ENCODE data around the gene DRAM1.

The DRAM1 gene

DNA sequence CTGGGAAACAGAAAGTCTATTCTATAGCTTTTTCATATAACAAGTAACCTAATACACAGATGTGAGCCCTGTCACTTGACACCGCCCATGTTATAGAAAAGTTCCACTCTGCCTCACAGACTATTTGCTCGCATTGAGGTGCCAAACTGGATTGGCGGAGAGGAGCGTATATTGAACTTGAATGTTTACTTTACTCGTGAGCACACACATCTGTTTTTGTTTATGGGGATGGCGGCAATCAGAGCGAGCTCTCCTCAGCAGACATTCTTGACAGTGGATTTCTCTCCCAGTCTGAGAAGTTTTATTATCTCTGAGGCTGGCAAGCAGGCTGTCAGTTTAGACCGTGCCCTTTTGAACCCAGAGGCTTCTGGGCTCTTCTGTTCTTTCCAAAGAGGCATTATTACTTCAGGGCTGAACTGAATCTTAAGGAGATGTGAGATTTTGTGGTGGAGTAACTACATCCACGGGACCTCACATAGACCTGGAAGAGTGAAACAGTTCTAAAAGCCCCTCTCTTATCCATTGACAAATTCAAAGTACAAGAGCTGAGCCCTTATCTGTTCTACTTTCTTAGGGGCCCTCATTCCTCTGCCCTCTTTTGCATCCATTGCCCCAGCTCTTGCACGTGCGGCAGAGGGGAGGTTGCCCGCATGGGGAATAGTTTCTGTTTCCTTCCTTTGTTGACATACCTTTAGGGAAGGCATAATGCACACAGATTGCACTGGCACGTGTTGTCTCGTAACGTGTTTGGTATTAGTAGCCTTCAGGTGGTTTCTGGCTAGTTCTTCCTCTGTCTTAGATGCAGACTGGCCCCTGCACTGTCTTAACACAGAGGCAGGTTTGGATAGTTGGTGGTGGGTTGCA, 68.2 kb downstream of the DRAM1 start:
- no peak for DNase-seq (ENCODE audit: low read depth in 1 of 2, low spot score in 1 of 2)
- Histone ChIP-seq H3K27ac (replicated peaks) (no peak overlapping the region), H3K4me3 (replicated peaks; ENCODE audit: insufficient read depth, low read length) (no peak overlapping the region), H3K27me3 (ENCODE audit: insufficient read depth, poor library complexity, severe bottlenecking) (no peaks in the 10 kb centered on the region)
- TF ChIP-seq POLR2AphosphoS5 (IDR thresholded peaks at IDR 0.05; ENCODE audit: low read depth) (no peak), GABPA (IDR thresholded peaks at IDR 0.05; ENCODE audit: low read depth) (no peak), SPI1 (IDR thresholded peaks at IDR 0.05; ENCODE audit: borderline replicate concordance, low read depth) (no peak)
- TF ChIP-seq, protein P1, sequence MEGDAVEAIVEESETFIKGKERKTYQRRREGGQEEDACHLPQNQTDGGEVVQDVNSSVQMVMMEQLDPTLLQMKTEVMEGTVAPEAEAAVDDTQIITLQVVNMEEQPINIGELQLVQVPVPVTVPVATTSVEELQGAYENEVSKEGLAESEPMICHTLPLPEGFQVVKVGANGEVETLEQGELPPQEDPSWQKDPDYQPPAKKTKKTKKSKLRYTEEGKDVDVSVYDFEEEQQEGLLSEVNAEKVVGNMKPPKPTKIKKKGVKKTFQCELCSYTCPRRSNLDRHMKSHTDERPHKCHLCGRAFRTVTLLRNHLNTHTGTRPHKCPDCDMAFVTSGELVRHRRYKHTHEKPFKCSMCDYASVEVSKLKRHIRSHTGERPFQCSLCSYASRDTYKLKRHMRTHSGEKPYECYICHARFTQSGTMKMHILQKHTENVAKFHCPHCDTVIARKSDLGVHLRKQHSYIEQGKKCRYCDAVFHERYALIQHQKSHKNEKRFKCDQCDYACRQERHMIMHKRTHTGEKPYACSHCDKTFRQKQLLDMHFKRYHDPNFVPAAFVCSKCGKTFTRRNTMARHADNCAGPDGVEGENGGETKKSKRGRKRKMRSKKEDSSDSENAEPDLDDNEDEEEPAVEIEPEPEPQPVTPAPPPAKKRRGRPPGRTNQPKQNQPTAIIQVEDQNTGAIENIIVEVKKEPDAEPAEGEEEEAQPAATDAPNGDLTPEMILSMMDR (IDR thresholded peaks at IDR 0.05; ENCODE audit: insufficient read depth, low read length) = no peak
- TF ChIP-seq, protein P2, sequence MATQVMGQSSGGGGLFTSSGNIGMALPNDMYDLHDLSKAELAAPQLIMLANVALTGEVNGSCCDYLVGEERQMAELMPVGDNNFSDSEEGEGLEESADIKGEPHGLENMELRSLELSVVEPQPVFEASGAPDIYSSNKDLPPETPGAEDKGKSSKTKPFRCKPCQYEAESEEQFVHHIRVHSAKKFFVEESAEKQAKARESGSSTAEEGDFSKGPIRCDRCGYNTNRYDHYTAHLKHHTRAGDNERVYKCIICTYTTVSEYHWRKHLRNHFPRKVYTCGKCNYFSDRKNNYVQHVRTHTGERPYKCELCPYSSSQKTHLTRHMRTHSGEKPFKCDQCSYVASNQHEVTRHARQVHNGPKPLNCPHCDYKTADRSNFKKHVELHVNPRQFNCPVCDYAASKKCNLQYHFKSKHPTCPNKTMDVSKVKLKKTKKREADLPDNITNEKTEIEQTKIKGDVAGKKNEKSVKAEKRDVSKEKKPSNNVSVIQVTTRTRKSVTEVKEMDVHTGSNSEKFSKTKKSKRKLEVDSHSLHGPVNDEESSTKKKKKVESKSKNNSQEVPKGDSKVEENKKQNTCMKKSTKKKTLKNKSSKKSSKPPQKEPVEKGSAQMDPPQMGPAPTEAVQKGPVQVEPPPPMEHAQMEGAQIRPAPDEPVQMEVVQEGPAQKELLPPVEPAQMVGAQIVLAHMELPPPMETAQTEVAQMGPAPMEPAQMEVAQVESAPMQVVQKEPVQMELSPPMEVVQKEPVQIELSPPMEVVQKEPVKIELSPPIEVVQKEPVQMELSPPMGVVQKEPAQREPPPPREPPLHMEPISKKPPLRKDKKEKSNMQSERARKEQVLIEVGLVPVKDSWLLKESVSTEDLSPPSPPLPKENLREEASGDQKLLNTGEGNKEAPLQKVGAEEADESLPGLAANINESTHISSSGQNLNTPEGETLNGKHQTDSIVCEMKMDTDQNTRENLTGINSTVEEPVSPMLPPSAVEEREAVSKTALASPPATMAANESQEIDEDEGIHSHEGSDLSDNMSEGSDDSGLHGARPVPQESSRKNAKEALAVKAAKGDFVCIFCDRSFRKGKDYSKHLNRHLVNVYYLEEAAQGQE (IDR thresholded peaks at IDR 0.05; ENCODE audit: insufficient replicate concordance, low read depth) = no peak

DNA sequence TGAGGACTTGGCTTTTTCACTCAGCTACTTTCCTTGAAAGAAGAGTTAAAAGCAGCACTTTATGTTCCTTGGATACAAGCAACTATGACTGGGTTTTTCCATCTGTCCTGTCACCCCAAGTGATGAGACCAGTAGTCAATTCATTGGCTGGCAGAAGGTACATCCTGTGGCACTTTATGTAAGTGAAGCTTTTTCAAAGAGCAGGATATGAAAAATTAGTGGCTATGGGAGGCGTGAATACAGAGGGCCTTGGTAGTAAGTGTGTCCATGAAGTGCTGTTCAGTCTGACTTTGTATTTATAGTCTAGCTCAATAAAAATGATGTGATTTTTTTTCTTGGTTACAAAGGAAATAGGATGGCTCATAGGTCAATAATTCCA, 68.8 kb downstream of the DRAM1 start:
- DNase-seq (ENCODE audit: low read depth in 1 of 2, low spot score in 1 of 2) = no peak
- Histone ChIP-seq H3K27ac (replicated peaks) (no peak overlapping the region), H3K27me3 (ENCODE audit: insufficient read depth, poor library complexity, severe bottlenecking) (no peaks in the 10 kb centered on the region), H3K4me3 (replicated peaks; ENCODE audit: insufficient read depth, low read length) (no peak overlapping the region)
- TF ChIP-seq SPI1 (IDR thresholded peaks at IDR 0.05; ENCODE audit: borderline replicate concordance, low read depth) = no peak
- no peak for TF ChIP-seq POLR2AphosphoS5 (IDR thresholded peaks at IDR 0.05; ENCODE audit: low read depth)
- no peak for TF ChIP-seq GABPA (IDR thresholded peaks at IDR 0.05; ENCODE audit: low read depth)
- TF ChIP-seq, protein P1 (IDR thresholded peaks at IDR 0.05; ENCODE audit: insufficient read depth, low read length) = no peak
- TF ChIP-seq, protein P2 (IDR thresholded peaks at IDR 0.05; ENCODE audit: insufficient replicate concordance, low read depth) = no peak

DNA sequence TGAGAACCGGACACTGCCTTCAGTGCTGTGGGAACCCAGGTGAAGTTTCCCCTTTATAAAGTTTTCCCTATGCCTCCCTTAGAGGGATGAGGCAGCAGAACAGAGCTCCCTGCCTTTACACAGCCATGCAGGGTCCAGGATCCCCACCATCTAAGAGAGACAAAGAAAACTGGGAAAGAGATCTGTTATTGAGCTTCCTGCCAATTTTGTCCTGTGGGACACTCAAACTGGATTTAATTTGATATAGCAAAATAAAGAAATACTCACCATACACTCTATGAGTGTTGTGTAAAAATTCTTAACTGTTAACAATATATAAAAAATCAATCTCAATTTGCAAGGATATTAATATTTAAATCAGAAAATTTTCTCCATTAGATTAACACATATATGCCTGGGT, 69.9 kb downstream of the DRAM1 start:
- Histone ChIP-seq H3K27me3 (ENCODE audit: insufficient read depth, poor library complexity, severe bottlenecking) (no peaks in the 10 kb centered on the region), H3K4me3 (replicated peaks; ENCODE audit: insufficient read depth, low read length) (no peak overlapping the region), H3K27ac (replicated peaks) (no peak overlapping the region)
- no peak for TF ChIP-seq GABPA (IDR thresholded peaks at IDR 0.05; ENCODE audit: low read depth)
- no peak for TF ChIP-seq SPI1 (IDR thresholded peaks at IDR 0.05; ENCODE audit: borderline replicate concordance, low read depth)
- TF ChIP-seq, protein P2 (IDR thresholded peaks at IDR 0.05; ENCODE audit: insufficient replicate concordance, low read depth) = no peak
- no peak for TF ChIP-seq POLR2AphosphoS5 (IDR thresholded peaks at IDR 0.05; ENCODE audit: low read depth)
- TF ChIP-seq, protein P1 (IDR thresholded peaks at IDR 0.05; ENCODE audit: insufficient read depth, low read length) = no peak
- DNase-seq (ENCODE audit: low read depth in 1 of 2, low spot score in 1 of 2) = no peak

All from HL-60 (cell line).